PC-3 (cell line): Measurements from ENCODE around the gene SMIM12. TPM values are rescaled to one million over a fixed set of nuclear protein-coding genes. Genes with fewer than 3 reads are reported as not detected.

ENCODE experiments used
- ATAC-seq: fragments of 200-7000 bp; cut with Tn5 transposase; 2 replicates; pipeline ENCODE4 v1.9.1; 2020; ENCODE audit warnings: mild to moderate bottlenecking, moderate library complexity
- BruUV-seq: library from RNA; stranded (reverse); fragments of 400-500 nt; replicated peaks from 2 replicates; lab custom pipeline; 2021; lab: Mats Ljungman, UMichigan
- CTCF ChIA-PET: fragments of 300-600 bp; sonication (Branson Sonifier 250); formaldehyde crosslinking; loops from one replicate; lab custom pipeline; 2022; ENCODE audit warnings: antibody characterized with exemption; lab: Charles Lee
- POLR2A ChIA-PET: fragments of 300-600 bp; sonication (Branson Sonifier 250); formaldehyde crosslinking; loops from one replicate; lab custom pipeline; 2022; ENCODE audit warnings: antibody characterized with exemption; ENCODE audit not compliant: unreplicated experiment; lab: Charles Lee
- DNase-seq: peaks from one replicate; pipeline ENCODE4 v3.0.0-alpha.2; 2015
- H2AFZ ChIP-seq: fragments of 300-600 bp; sonication (generic); 2 replicates; pipeline ENCODE4 v1.6.0; 2016; ENCODE audit warnings: antibody characterized with exemption, low read length
- H3F3A ChIP-seq: fragments of 300-600 bp; sonication (generic); one replicate; pipeline ENCODE4 v1.6.0; 2017; ENCODE audit warnings: antibody characterized with exemption, low read length, control low read depth, mild to moderate bottlenecking; ENCODE audit not compliant: unreplicated experiment
- H3K27ac ChIP-seq: fragments of 300-600 bp; sonication (generic); 2 replicates; pipeline ENCODE4 v1.5.1; 2016; ENCODE audit warnings: mild to moderate bottlenecking, low read length
- H3K27me3 ChIP-seq: fragments of 300-600 bp; sonication (generic); 2 replicates; pipeline ENCODE4 v1.6.1; 2016; ENCODE audit warnings: low read length, mixed read lengths
- H3K36me3 ChIP-seq: fragments of 300-600 bp; sonication (generic); 2 replicates; pipeline ENCODE4 v1.6.1; 2016; ENCODE audit warnings: low read depth, mixed run types, low read length, mixed read lengths
- H3K4me1 ChIP-seq: fragments of 300-600 bp; sonication (generic); 2 replicates; pipeline ENCODE4 v1.5.1; 2016; ENCODE audit warnings: low read length; ENCODE audit not compliant: insufficient read depth
- H3K4me2 ChIP-seq: fragments of 300-600 bp; sonication (generic); 2 replicates; pipeline ENCODE4 v1.6.0; 2016; ENCODE audit warnings: low read length
- H3K4me3 ChIP-seq: fragments of 300-600 bp; sonication (generic); 2 replicates; pipeline ENCODE4 v1.5.1; 2016; ENCODE audit warnings: mild to moderate bottlenecking, low read length, mixed read lengths
- H3K79me2 ChIP-seq: fragments of 300-600 bp; sonication (generic); 2 replicates; pipeline ENCODE4 v1.6.1; 2017; ENCODE audit warnings: low read length, mixed read lengths
- H3K9ac ChIP-seq: fragments of 300-600 bp; sonication (generic); 2 replicates; pipeline ENCODE4 v1.6.0; 2016; ENCODE audit warnings: mild to moderate bottlenecking, low read length
- H3K9me2 ChIP-seq: fragments of 300-600 bp; sonication (generic); replicated peaks from 2 replicates; pipeline ENCODE4 v1.6.1; 2016; ENCODE audit warnings: mixed run types, low read length, mixed read lengths
- H3K9me3 ChIP-seq: fragments of 300-600 bp; sonication (generic); 2 replicates; pipeline ENCODE4 v1.6.1; 2016; ENCODE audit warnings: low read length, mixed read lengths
- H4K20me1 ChIP-seq: fragments of 300-600 bp; sonication (generic); 2 replicates; pipeline ENCODE4 v1.6.1; 2016; ENCODE audit warnings: low read length, mixed read lengths
- CTCF ChIP-seq: fragments of 300-600 bp; sonication (generic); conservative IDR thresholded peaks from 2 replicates; pipeline ENCODE4 v1.5.1; 2017; ENCODE audit warnings: antibody characterized with exemption, low read depth, mild to moderate bottlenecking, low read length
- EZH2 ChIP-seq: fragments of 300-600 bp; sonication (generic); IDR thresholded peaks from one replicate; pipeline ENCODE4 v1.6.1; 2017; ENCODE audit warnings: antibody characterized with exemption, mild to moderate bottlenecking, low read length; ENCODE audit not compliant: unreplicated experiment
- EZH2phosphoT487 ChIP-seq: fragments of 300-600 bp; sonication (generic); IDR thresholded peaks from 2 replicates; pipeline ENCODE4 v1.6.1; 2018; ENCODE audit warnings: mild to moderate bottlenecking, antibody characterized with exemption, low read length, borderline replicate concordance
- intact Hi-C: fragments of 100-400 bp; cut with micrococcal nuclease; formaldehyde crosslinking; loops from 2 replicates; pipeline ENCODE4 v1.9.0; 2023
- total RNA-seq: library from RNA; depleted of rRNA; stranded (reverse); fragments of >200 nt; gene quantifications from 2 replicates; pipeline ENCODE4 v1.2.3, GENCODE V29; 2014

Gene SMIM12
- total RNA-seq, 1 experiment from 2014 or later = 47.2 TPM

GRCh38 chr1:34874296-34874952 is 14.9 kb upstream of the SMIM12 start:
- no peak for DNase-seq
- no peaks in the 10 kb centered on the region for H3K36me3 ChIP-seq
- H3K27ac ChIP-seq = no peak overlapping the region
- H2AFZ ChIP-seq = no peak overlapping the region
- intact Hi-C loops = no loop called here
- ChIA-PET CTCF (interaction anchor here (0.7 kb wide), 1 partner anchor 193 kb away, joined by 6 read pairs; no protein-coding TSS in a partner anchor), POLR2A (interaction anchor here (0.6 kb wide), 1 partner anchor 15 kb away, joined by 3 read pairs; no protein-coding TSS in a partner anchor)
- H3K4me3 ChIP-seq = no peak overlapping the region
- H3K9ac ChIP-seq = no peak overlapping the region
- H4K20me1 ChIP-seq = no peaks in the 10 kb centered on the region
- H3K4me2 ChIP-seq = no peak overlapping the region
- no TSS peak for BruUV-seq
- H3K9me2 ChIP-seq = no peaks in the 10 kb centered on the region
- no peaks in the 10 kb centered on the region for H3F3A ChIP-seq
- no peaks in the 10 kb centered on the region for H3K79me2 ChIP-seq
- no peaks in the 10 kb centered on the region for H3K4me1 ChIP-seq
- TF ChIP-seq EZH2 = no peak
- peaks cover 74% of the 10 kb centered on the region for H3K27me3 ChIP-seq
- no peaks in the 10 kb centered on the region for H3K9me3 ChIP-seq
- ATAC-seq = no peak

GRCh38 chr1:34872133-34872503 is 12.6 kb upstream of the SMIM12 start:
- BruUV-seq = no TSS peak
- H3K27me3 ChIP-seq = peaks cover 62% of the 10 kb centered on the region
- ChIA-PET POLR2A (no interaction called here), CTCF (no interaction called here)
- H3K4me2 ChIP-seq = no peak overlapping the region
- no peak overlapping the region for H2AFZ ChIP-seq
- H3F3A ChIP-seq = no peaks in the 10 kb centered on the region
- H3K36me3 ChIP-seq = no peaks in the 10 kb centered on the region
- H3K27ac ChIP-seq = no peak overlapping the region
- TF ChIP-seq CTCF (no peak), EZH2 (no peak), EZH2phosphoT487 (no peak)
- H3K9me3 ChIP-seq = no peaks in the 10 kb centered on the region
- H3K4me3 ChIP-seq = no peak overlapping the region
- ATAC-seq (no peak), DNase-seq (no peak)
- no peaks in the 10 kb centered on the region for H4K20me1 ChIP-seq
- no peaks in the 10 kb centered on the region for H3K9me2 ChIP-seq
- intact Hi-C loops = no loop called here
- H3K9ac ChIP-seq = no peak overlapping the region
- H3K79me2 ChIP-seq = no peaks in the 10 kb centered on the region
- no peaks in the 10 kb centered on the region for H3K4me1 ChIP-seq

- H3F3A ChIP-seq = no peaks in the 10 kb centered on the region
- H3K4me2 ChIP-seq = no peak overlapping the region
- H3K9me2 ChIP-seq = no peaks in the 10 kb centered on the region
- no peaks in the 10 kb centered on the region for H4K20me1 ChIP-seq
- no peaks in the 10 kb centered on the region for H3K79me2 ChIP-seq
- intact Hi-C loops = no loop called here
- no peak overlapping the region for H3K4me3 ChIP-seq
- no peaks in the 10 kb centered on the region for H3K9me3 ChIP-seq
- no peak for DNase-seq
- no peak for ATAC-seq
- no peak for TF ChIP-seq EZH2
- H3K4me1 ChIP-seq = no peaks in the 10 kb centered on the region
- CTCF ChIA-PET = no interaction called here
- H3K27ac ChIP-seq = no peak overlapping the region
- no TSS peak for BruUV-seq
- H3K36me3 ChIP-seq = no peaks in the 10 kb centered on the region
- no peak overlapping the region for H2AFZ ChIP-seq
- POLR2A ChIA-PET = no interaction called here
- no peak overlapping the region for H3K9ac ChIP-seq
- peaks cover 56% of the 10 kb centered on the region for H3K27me3 ChIP-seq
These were observed 12.0 kb upstream of the SMIM12 start for GRCh38 chr1:34871443-34872132.
